Immature natural killer cell (primary cell): ENCODE measurements around the gene MEF2D. TPM values are rescaled to one million over a fixed set of nuclear protein-coding genes. Genes with fewer than 3 reads are reported as not detected.

Source experiments
- DNase-seq, 3 donors: peaks; one replicate each; pipeline ENCODE4 v3.0.0; 2022; ENCODE audit warnings: mixed read lengths in 1 of 3
- H3K27ac Mint-ChIP-seq, 6 donors: one replicate each; pipeline ENCODE4 v1.8.0; 2020; ENCODE audit warnings: mixed read lengths in 6 of 6, mild to moderate bottlenecking in 5 of 6, inconsistent platforms in 4 of 6, moderate library complexity in 3 of 6
- H3K27me3 Mint-ChIP-seq, 3 donors: one replicate each; pipeline ENCODE4 v1.8.0; 2020 to 2021; ENCODE audit warnings: low read depth in 3 of 3, mild to moderate bottlenecking in 3 of 3, mixed read lengths in 3 of 3, moderate library complexity in 3 of 3, inconsistent platforms in 1 of 3
- H3K36me3 Mint-ChIP-seq, 3 donors: one replicate each; pipeline ENCODE4 v1.8.0; 2020; ENCODE audit warnings: mixed read lengths in 3 of 3, inconsistent platforms in 2 of 3, mild to moderate bottlenecking in 2 of 3
- H3K4me1 Mint-ChIP-seq, 2 donors: one replicate each; pipeline ENCODE4 v1.8.0; 2020; ENCODE audit warnings: inconsistent platforms in 2 of 2, mild to moderate bottlenecking in 2 of 2, mixed read lengths in 2 of 2, moderate library complexity in 1 of 2
- H3K4me3 Mint-ChIP-seq, 5 donors: one replicate each; pipeline ENCODE4 v1.8.0; 2020; ENCODE audit warnings: mild to moderate bottlenecking in 5 of 5, mixed read lengths in 5 of 5, inconsistent platforms in 3 of 5, moderate library complexity in 3 of 5
- H3K9me3 Mint-ChIP-seq, 6 donors: one replicate each; pipeline ENCODE4 v1.8.0; 2020; ENCODE audit warnings: mild to moderate bottlenecking in 6 of 6, mixed read lengths in 6 of 6, inconsistent platforms in 4 of 6, moderate library complexity in 3 of 6
- polyA plus RNA-seq, 3 donors: library from polyadenylated mRNA; unstranded; fragments of 300-500 nt; fragmentation: Illumina TruSeq; gene quantifications; one replicate each; pipeline ENCODE4 v1.2.3, GENCODE V29; 2021

MEF2D gene
- polyA plus RNA-seq, 3 donors from 2014 or later: 5.0 to 22.8 (median 6.0) TPM

- Mint-ChIP-seq H3K4me3 (peak overlapping the region; percentile 71 to 96 (median 86)), H3K4me1 (peaks cover 72 to 75% of the 10 kb centered on the region in 2 donors), H3K36me3 (no peaks in the 10 kb centered on the region), H3K27ac (peak overlapping the region; percentile 98 to 100 (median 99)), H3K9me3 (no peaks in the 10 kb centered on the region), H3K27me3 (peaks cover 19 to 34% (median 28%) of the 10 kb centered on the region in 3 donors)
- DNase-seq: no peak
These were observed 2.5 kb upstream of the MEF2D start for GRCh38 chr1:156502894-156503697.

DNA sequence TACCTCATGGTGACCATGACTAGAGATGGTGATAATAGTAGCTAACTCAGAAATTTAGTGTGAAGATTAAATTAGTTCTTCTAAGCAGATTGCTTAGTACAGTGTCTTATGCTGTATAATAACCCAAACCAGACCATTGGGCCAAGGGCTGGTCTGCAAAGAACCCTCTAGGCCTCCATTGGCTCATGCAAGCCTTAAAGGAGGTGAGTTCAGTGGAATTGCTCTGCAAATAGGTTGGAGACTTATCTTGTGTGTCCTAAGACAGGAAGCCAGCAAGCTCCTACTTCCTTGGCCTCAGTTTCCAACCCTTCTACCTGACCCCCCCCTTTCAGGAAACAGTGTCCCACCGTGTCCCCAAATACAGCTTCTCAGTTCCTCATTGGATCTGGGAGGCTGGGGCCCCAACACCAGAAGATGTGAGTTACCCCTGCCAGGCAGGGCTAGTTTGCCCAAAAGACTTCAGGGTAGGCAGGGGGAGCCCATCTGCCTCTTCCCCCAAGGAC is 1.9 kb upstream of the MEF2D start:
- Mint-ChIP-seq H3K4me1 (peaks cover 73 to 76% of the 10 kb centered on the region in 2 donors), H3K27ac (peak overlapping the region; percentile 98 to 100 (median 99))

GRCh38 chr1:156500793-156501506 is 375 bp upstream of the MEF2D start:
- DNase-seq: peak; percentile 91 to 93 (median 92)
- peak overlapping the region; percentile 88 to 96 (median 93) for H3K4me3 Mint-ChIP-seq
- peaks cover 23 to 36% (median 30%) of the 10 kb centered on the region in 3 donors for H3K27me3 Mint-ChIP-seq
- no peaks in the 10 kb centered on the region for H3K36me3 Mint-ChIP-seq
- peak overlapping the region; percentile 98 to 100 (median 99) for H3K27ac Mint-ChIP-seq
- peaks cover 79 to 81% of the 10 kb centered on the region in 2 donors for H3K4me1 Mint-ChIP-seq
- no peaks in the 10 kb centered on the region for H3K9me3 Mint-ChIP-seq

More for the DNA sequence above, 1.9 kb upstream of the MEF2D start:
- Mint-ChIP-seq H3K9me3 (no peaks in the 10 kb centered on the region), H3K36me3 (no peaks in the 10 kb centered on the region), H3K4me3 (peak overlapping the region; percentile 71 to 96 (median 86)), H3K27me3 (peaks cover 19 to 38% (median 28%) of the 10 kb centered on the region in 3 donors)
- no peak for DNase-seq

- H3K36me3 Mint-ChIP-seq: peaks cover 0 to 3% (median 0%) of the 10 kb centered on the region in 3 donors
- peaks cover 79 to 81% of the 10 kb centered on the region in 2 donors for H3K4me1 Mint-ChIP-seq
- H3K27ac Mint-ChIP-seq: peak overlapping the region; percentile 82 to 100 (median 93)
These were observed 583 bp downstream of the MEF2D start for GRCh38 chr1:156499842-156500542.

DNA sequence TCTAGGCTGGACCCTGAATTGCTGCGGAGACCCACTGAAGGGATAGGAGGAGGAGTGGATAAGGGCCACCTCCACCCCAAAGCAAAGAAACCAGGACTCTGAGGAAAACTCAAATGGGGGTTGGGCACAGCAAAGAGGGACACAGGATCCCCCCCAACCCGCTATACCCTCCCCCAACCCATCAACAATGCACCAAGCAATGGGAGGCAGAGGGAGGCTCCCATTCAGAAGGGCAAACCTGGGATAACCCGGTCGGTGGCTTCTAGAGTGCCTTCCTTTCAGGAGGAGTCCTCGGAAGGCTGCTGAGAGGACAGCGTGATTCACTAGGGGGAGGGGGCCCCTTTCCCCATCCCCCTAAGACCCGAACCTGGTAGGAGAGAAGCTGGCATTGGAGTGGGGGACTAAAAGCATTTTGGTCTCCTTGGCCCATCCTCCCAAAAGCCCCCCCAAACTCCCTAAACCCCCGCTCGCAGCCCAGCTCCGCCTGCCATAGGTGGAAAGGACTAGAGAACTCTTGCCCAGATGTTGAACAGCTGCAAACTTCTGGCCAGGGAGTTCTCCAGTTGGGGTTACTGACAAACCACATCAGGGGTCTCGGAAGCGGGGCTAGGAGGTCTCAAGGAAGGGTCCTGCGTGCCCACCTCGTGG is 1.3 kb downstream of the MEF2D start:
- Mint-ChIP-seq H3K36me3 (peaks cover 0 to 4% (median 0%) of the 10 kb centered on the region in 3 donors), H3K4me3 (peak overlapping the region; percentile 88 to 96 (median 93)), H3K27ac (peak overlapping the region; percentile 46 to 100 (median 86)), H3K4me1 (peaks cover 81 to 82% of the 10 kb centered on the region in 2 donors), H3K9me3 (no peaks in the 10 kb centered on the region), H3K27me3 (peaks cover 11 to 25% (median 19%) of the 10 kb centered on the region in 3 donors)
- no peak for DNase-seq

More at GRCh38 chr1:156499842-156500542, 583 bp downstream of the MEF2D start:
- H3K9me3 Mint-ChIP-seq: no peaks in the 10 kb centered on the region
- peak overlapping the region; percentile 88 to 96 (median 93) for H3K4me3 Mint-ChIP-seq
- DNase-seq: peak; percentile 46 to 58 (median 50)
- peaks cover 18 to 31% (median 26%) of the 10 kb centered on the region in 3 donors for H3K27me3 Mint-ChIP-seq

DNA sequence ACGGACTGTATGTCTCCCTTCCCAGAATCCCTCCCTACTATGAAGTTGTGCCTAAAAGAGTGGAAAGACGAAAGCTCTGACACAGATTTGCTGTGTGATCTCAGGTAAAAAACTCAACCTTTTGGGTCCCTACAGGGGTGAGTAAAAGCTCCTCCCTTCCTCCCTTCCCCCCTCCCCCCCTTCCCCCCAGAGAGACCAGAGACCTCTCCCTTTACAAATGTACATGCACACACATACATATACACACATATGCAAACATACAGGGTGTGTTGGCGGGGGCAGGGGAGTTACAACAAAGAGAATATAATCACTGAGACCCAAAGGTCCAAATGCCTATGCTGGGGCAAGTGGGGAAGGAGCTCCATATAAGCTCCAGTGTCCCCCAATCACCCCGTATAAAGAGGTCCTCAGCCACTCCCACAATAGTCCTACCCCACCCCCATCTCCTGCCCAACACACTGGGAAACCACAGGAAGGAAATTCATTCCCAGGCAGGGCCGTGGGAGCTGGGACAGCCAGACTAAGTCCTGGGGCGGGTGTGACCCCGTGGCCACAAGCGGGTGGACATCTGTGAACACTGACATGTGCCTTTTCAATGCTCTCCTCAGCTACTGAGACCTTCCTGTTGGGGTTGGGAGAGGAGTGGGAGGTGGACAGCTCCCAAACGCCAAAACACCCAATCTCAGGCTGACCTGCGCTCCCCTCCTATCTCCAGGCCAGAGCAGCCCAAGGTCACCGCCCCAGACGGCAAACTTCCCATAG is 2.0 kb downstream of the MEF2D start:
- peak overlapping the region; percentile 88 to 96 (median 93) for H3K4me3 Mint-ChIP-seq
- no peak for DNase-seq
- H3K27me3 Mint-ChIP-seq: peaks cover 11 to 23% (median 19%) of the 10 kb centered on the region in 3 donors
- peaks cover 81 to 82% of the 10 kb centered on the region in 2 donors for H3K4me1 Mint-ChIP-seq
- peaks cover 0 to 4% (median 0%) of the 10 kb centered on the region in 3 donors for H3K36me3 Mint-ChIP-seq
- H3K9me3 Mint-ChIP-seq: no peaks in the 10 kb centered on the region
- H3K27ac Mint-ChIP-seq: peak overlapping the region; percentile 46 to 100 (median 86)

- H3K36me3 Mint-ChIP-seq: peaks cover 0 to 4% (median 0%) of the 10 kb centered on the region in 3 donors
- H3K27ac Mint-ChIP-seq: peak overlapping the region; percentile 46 to 100 (median 86)
- H3K4me1 Mint-ChIP-seq: peaks cover 81 to 82% of the 10 kb centered on the region in 2 donors
- DNase-seq: no peak
- peaks cover 11 to 21% (median 19%) of the 10 kb centered on the region in 3 donors for H3K27me3 Mint-ChIP-seq
- no peaks in the 10 kb centered on the region for H3K9me3 Mint-ChIP-seq
- peak overlapping the region; percentile 88 to 96 (median 93) for H3K4me3 Mint-ChIP-seq
These were observed 2.7 kb downstream of the MEF2D start for GRCh38 chr1:156497743-156498431.

DNA sequence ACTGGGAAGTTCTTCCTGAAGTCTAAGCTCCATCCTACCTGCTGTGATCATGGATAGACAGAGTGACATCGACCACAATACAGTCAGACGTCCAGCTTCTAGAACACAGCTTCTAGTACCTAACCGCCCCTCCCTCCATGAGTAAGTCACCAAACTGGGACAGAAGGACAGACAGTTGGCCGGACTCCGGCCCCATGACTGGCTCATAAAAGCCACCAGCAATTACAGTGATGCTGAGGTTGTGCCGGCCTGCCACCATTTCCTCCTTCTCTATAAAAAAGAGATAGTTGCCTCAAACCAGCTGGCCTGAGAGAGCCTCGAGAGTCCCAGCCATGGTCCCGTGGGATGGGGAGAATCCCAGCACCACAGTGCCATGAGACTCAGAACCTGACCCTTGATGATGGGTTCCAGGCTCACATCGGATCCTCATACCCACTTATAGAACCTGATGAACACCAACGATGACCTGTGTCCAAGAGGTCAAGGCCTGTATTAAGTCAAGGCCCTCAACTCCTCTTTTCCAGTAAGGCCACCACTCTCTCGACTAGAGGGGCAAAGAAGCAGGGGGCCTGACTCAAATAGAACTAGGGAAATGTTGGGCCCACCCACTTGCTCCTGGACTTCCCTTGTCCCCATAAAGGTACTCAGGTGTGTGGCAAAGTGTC is 3.4 kb downstream of the MEF2D start:
- DNase-seq: no peak
- H3K27me3 Mint-ChIP-seq: peaks cover 11 to 21% (median 18%) of the 10 kb centered on the region in 3 donors
- peak overlapping the region; percentile 88 to 96 (median 93) for H3K4me3 Mint-ChIP-seq
- peaks cover 0 to 4% (median 0%) of the 10 kb centered on the region in 3 donors for H3K36me3 Mint-ChIP-seq
- no peaks in the 10 kb centered on the region for H3K9me3 Mint-ChIP-seq
- H3K27ac Mint-ChIP-seq: peak overlapping the region; percentile 46 to 100 (median 86)
- H3K4me1 Mint-ChIP-seq: peaks cover 81 to 82% of the 10 kb centered on the region in 2 donors

DNA sequence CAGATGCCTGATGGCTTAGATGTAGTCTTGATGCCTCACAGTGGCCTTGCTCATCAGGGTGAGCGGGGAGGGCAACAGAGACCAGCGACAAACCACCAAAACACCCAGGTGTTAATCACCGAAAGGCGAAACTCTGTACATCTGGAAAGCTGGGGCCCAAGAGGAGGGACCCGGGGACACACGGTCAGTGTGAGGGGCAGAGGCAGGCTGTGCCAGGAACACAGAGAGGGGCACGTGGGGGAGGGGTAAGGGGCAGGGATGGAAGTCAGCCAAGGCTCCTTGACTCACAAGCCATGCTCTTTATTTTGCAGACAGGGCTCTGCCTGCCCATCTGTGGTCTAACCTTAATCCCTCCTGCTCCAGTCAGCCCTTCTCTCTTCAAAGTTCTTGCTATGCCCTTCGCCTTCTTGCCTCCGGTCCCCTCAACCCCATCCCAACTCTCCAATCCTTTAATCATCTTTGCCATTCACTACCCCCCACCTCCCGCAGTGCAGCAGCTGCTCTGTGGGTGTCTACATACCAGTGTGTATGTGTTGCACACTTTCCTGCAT is 4.3 kb downstream of the MEF2D start:
- no peaks in the 10 kb centered on the region for H3K9me3 Mint-ChIP-seq
- peak overlapping the region; percentile 46 to 100 (median 80) for H3K27ac Mint-ChIP-seq
- DNase-seq: no peak
- peaks cover 11 to 25% (median 22%) of the 10 kb centered on the region in 3 donors for H3K27me3 Mint-ChIP-seq
- peak overlapping the region; percentile 88 to 96 (median 93) for H3K4me3 Mint-ChIP-seq
- peaks cover 0 to 4% (median 0%) of the 10 kb centered on the region in 3 donors for H3K36me3 Mint-ChIP-seq
- H3K4me1 Mint-ChIP-seq: peaks cover 81 to 82% of the 10 kb centered on the region in 2 donors

DNA sequence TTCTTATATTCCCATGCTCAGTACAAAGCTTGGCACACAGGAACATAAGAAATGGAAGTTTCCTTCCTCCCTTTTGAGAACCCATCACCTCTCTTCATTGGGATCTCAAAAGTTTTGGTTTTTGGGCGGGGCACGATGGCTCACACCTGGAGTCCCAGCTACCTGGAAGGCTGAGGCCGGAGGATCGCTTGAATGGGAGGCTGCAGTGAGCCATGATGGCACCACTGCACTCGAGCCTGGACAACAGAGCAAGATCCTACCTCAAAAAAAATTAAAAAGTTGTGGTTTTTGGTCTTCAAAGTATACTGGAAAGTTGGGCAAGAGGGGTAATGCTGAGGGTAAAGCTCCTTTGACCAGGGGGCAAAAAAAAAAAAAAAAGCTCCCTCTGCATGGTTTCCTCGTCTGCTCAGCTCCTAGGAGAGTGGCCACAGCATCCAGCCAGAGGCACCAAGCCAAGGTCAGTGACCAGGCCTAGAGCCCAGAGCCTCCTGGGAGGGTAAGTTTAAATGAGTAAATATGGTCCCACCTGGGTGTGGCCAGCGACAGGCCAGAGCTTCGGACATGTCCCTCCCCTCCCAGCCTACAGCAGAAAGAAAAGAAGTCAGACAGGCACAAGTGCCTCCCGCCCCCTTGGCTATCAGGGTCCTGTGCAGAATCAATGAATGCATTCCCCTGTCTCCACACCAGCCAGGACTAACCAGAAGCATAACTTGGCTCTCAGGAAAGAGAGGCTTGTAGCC is 5.0 kb downstream of the MEF2D start:
- peak in 1 of 3 donors; percentile 2 for DNase-seq
- peak overlapping the region; percentile 88 to 96 (median 93) for H3K4me3 Mint-ChIP-seq
- peaks cover 0 to 4% (median 0%) of the 10 kb centered on the region in 3 donors for H3K36me3 Mint-ChIP-seq
- peaks cover 87 to 88% of the 10 kb centered on the region in 2 donors for H3K4me1 Mint-ChIP-seq
- peak overlapping the region; percentile 46 to 100 (median 80) for H3K27ac Mint-ChIP-seq
- peaks cover 17 to 28% (median 21%) of the 10 kb centered on the region in 3 donors for H3K27me3 Mint-ChIP-seq
- H3K9me3 Mint-ChIP-seq: no peaks in the 10 kb centered on the region
